ENCODE measurements around the gene CHDH.

The CHDH gene

GRCh38 chr3:53821631-53822121 is 24.5 kb downstream of the CHDH start:
- peaks cover 7 to 33% of the 10 kb centered on the region in 2 donors for H3K36me3 ChIP-seq (replicated peaks in 1 of 2; ENCODE audit: control insufficient read depth in 2 of 2, insufficient read depth in 2 of 2, low read length in 2 of 2)
- H3K4ac ChIP-seq (ENCODE audit: low read length), result no peak overlapping the region
- no CpG with 5 or more reads among the region's 5 CpGs for WGBS, 2 donors (ENCODE audit: extremely low coverage in 2 of 2, insufficient read length in 2 of 2, insufficient replicate concordance in 1 of 2)
- no peak overlapping the region for H3K4me3 ChIP-seq (ENCODE audit: low read length in 2 of 2)
- H3K27me3 ChIP-seq (ENCODE audit: control insufficient read depth in 3 of 3, insufficient read depth in 3 of 3, low read depth in 1 of 3, low read length in 3 of 3), result no peaks in the 10 kb centered on the region
- no peak overlapping the region for H3K27ac ChIP-seq (replicated peaks; ENCODE audit: low read length)
- no peak overlapping the region for H3K18ac ChIP-seq (ENCODE audit: low read length)
- DNase-seq (ENCODE audit: low spot score), result no peak
- no peak overlapping the region for H3K9ac ChIP-seq (ENCODE audit: low read depth, low read length, poor library complexity)
- H3K79me1 ChIP-seq (ENCODE audit: low read depth, low read length), result peaks cover 3% of the 10 kb centered on the region
- H2AFZ ChIP-seq (ENCODE audit: low read length), result no peak overlapping the region
- H2BK5ac ChIP-seq (ENCODE audit: low read length), result no peak overlapping the region
- no peak overlapping the region for H2BK15ac ChIP-seq (ENCODE audit: low read length)
- H2BK120ac ChIP-seq (ENCODE audit: low read depth, low read length), result no peak overlapping the region
- H4K8ac ChIP-seq (ENCODE audit: low read depth, low read length), result no peak overlapping the region
- H3K4me2 ChIP-seq (ENCODE audit: insufficient read depth, low read length, poor library complexity, severe bottlenecking), result no peak overlapping the region
- no peak overlapping the region for H3K23ac ChIP-seq (ENCODE audit: low read depth, low read length, poor library complexity)
- H2AK5ac ChIP-seq (ENCODE audit: low read depth, low read length), result no peak overlapping the region
- no peaks in the 10 kb centered on the region for H3K9me3 ChIP-seq (replicated peaks in 1 of 2; ENCODE audit: control insufficient read depth in 2 of 2, insufficient read depth in 1 of 2, low read depth in 1 of 2, low read length in 2 of 2)
- H2BK12ac ChIP-seq (ENCODE audit: low read length), result no peak overlapping the region
- no peak overlapping the region for H4K91ac ChIP-seq (ENCODE audit: low read depth, low read length, poor library complexity)
- H3K4me1 ChIP-seq (ENCODE audit: control insufficient read depth in 2 of 2, insufficient read depth in 1 of 2, low read depth in 1 of 2, low read length in 2 of 2), result no peaks in the 10 kb centered on the region
- no peak overlapping the region for H3K14ac ChIP-seq (ENCODE audit: low read length)

GRCh38 chr3:53820756-53821580 is 25.3 kb downstream of the CHDH start:
- Histone ChIP-seq H3K36me3 (replicated peaks in 1 of 2; ENCODE audit: control insufficient read depth in 2 of 2, insufficient read depth in 2 of 2, low read length in 2 of 2) (peaks cover 7 to 33% of the 10 kb centered on the region in 2 donors), H3K4ac (ENCODE audit: low read length) (no peak overlapping the region), H3K4me3 (ENCODE audit: low read length in 2 of 2) (no peak overlapping the region), H3K27ac (replicated peaks; ENCODE audit: low read length) (no peak overlapping the region), H3K4me2 (ENCODE audit: insufficient read depth, low read length, poor library complexity, severe bottlenecking) (no peak overlapping the region), H2BK12ac (ENCODE audit: low read length) (no peak overlapping the region), H3K9me3 (replicated peaks in 1 of 2; ENCODE audit: control insufficient read depth in 2 of 2, insufficient read depth in 1 of 2, low read depth in 1 of 2, low read length in 2 of 2) (no peaks in the 10 kb centered on the region), H2BK5ac (ENCODE audit: low read length) (no peak overlapping the region), H4K91ac (ENCODE audit: low read depth, low read length, poor library complexity) (no peak overlapping the region), H3K4me1 (ENCODE audit: control insufficient read depth in 2 of 2, insufficient read depth in 1 of 2, low read depth in 1 of 2, low read length in 2 of 2) (no peaks in the 10 kb centered on the region), H3K14ac (ENCODE audit: low read length) (no peak overlapping the region), H4K8ac (ENCODE audit: low read depth, low read length) (no peak overlapping the region), H2BK120ac (ENCODE audit: low read depth, low read length) (no peak overlapping the region), H3K79me1 (ENCODE audit: low read depth, low read length) (peaks cover 3% of the 10 kb centered on the region), H2BK15ac (ENCODE audit: low read length) (no peak overlapping the region), H2AK5ac (ENCODE audit: low read depth, low read length) (no peak overlapping the region), H3K27me3 (ENCODE audit: control insufficient read depth in 3 of 3, insufficient read depth in 3 of 3, low read depth in 1 of 3, low read length in 3 of 3) (no peaks in the 10 kb centered on the region), H3K23ac (ENCODE audit: low read depth, low read length, poor library complexity) (peak overlapping the region; percentile 25), H2AFZ (ENCODE audit: low read length) (no peak overlapping the region), H3K9ac (ENCODE audit: low read depth, low read length, poor library complexity) (peak overlapping the region; percentile 17), H3K18ac (ENCODE audit: low read length) (peak overlapping the region; percentile 11)
- WGBS, 2 donors (ENCODE audit: extremely low coverage in 2 of 2, insufficient read length in 2 of 2, insufficient replicate concordance in 1 of 2), result no CpG with 5 or more reads among the region's 21 CpGs
- DNase-seq (ENCODE audit: low spot score), result no peak

- Histone ChIP-seq H3K4ac (ENCODE audit: low read length) (no peak overlapping the region), H3K36me3 (replicated peaks in 1 of 2; ENCODE audit: control insufficient read depth in 2 of 2, insufficient read depth in 2 of 2, low read length in 2 of 2) (peaks cover 7 to 33% of the 10 kb centered on the region in 2 donors), H3K23ac (ENCODE audit: low read depth, low read length, poor library complexity) (no peak overlapping the region), H2BK5ac (ENCODE audit: low read length) (no peak overlapping the region), H2BK15ac (ENCODE audit: low read length) (no peak overlapping the region), H2BK12ac (ENCODE audit: low read length) (no peak overlapping the region), H3K9me3 (replicated peaks in 1 of 2; ENCODE audit: control insufficient read depth in 2 of 2, insufficient read depth in 1 of 2, low read depth in 1 of 2, low read length in 2 of 2) (no peaks in the 10 kb centered on the region), H3K18ac (ENCODE audit: low read length) (no peak overlapping the region), H2AFZ (ENCODE audit: low read length) (no peak overlapping the region), H3K9ac (ENCODE audit: low read depth, low read length, poor library complexity) (no peak overlapping the region), H2AK5ac (ENCODE audit: low read depth, low read length) (no peak overlapping the region), H4K8ac (ENCODE audit: low read depth, low read length) (no peak overlapping the region), H3K27ac (replicated peaks; ENCODE audit: low read length) (no peak overlapping the region), H2BK120ac (ENCODE audit: low read depth, low read length) (no peak overlapping the region), H4K91ac (ENCODE audit: low read depth, low read length, poor library complexity) (no peak overlapping the region), H3K4me1 (ENCODE audit: control insufficient read depth in 2 of 2, insufficient read depth in 1 of 2, low read depth in 1 of 2, low read length in 2 of 2) (no peaks in the 10 kb centered on the region), H3K4me2 (ENCODE audit: insufficient read depth, low read length, poor library complexity, severe bottlenecking) (no peak overlapping the region), H3K79me1 (ENCODE audit: low read depth, low read length) (peaks cover 3% of the 10 kb centered on the region), H3K4me3 (ENCODE audit: low read length in 2 of 2) (no peak overlapping the region), H3K27me3 (ENCODE audit: control insufficient read depth in 3 of 3, insufficient read depth in 3 of 3, low read depth in 1 of 3, low read length in 3 of 3) (no peaks in the 10 kb centered on the region), H3K14ac (ENCODE audit: low read length) (no peak overlapping the region)
- DNase-seq (ENCODE audit: low spot score), result no peak
- WGBS, 2 donors (ENCODE audit: extremely low coverage in 2 of 2, insufficient read length in 2 of 2, insufficient replicate concordance in 1 of 2), result no CpG with 5 or more reads among the region's 5 CpGs
Observed at GRCh38 chr3:53820084-53820483, 26.1 kb downstream of the CHDH start.

- H3K23ac ChIP-seq (ENCODE audit: low read depth, low read length, poor library complexity), result no peak overlapping the region
- H3K9me3 ChIP-seq (replicated peaks in 1 of 2; ENCODE audit: control insufficient read depth in 2 of 2, insufficient read depth in 1 of 2, low read depth in 1 of 2, low read length in 2 of 2), result no peaks in the 10 kb centered on the region
- no peaks in the 10 kb centered on the region for H3K27me3 ChIP-seq (ENCODE audit: control insufficient read depth in 3 of 3, insufficient read depth in 3 of 3, low read depth in 1 of 3, low read length in 3 of 3)
- H3K36me3 ChIP-seq (replicated peaks in 1 of 2; ENCODE audit: control insufficient read depth in 2 of 2, insufficient read depth in 2 of 2, low read length in 2 of 2), result peaks cover 7 to 33% of the 10 kb centered on the region in 2 donors
- no peak overlapping the region for H2BK5ac ChIP-seq (ENCODE audit: low read length)
- peak overlapping the region; percentile 5 for H3K14ac ChIP-seq (ENCODE audit: low read length)
- H2BK120ac ChIP-seq (ENCODE audit: low read depth, low read length), result no peak overlapping the region
- no peak overlapping the region for H2BK15ac ChIP-seq (ENCODE audit: low read length)
- DNase-seq (ENCODE audit: low spot score), result no peak
- H4K8ac ChIP-seq (ENCODE audit: low read depth, low read length), result no peak overlapping the region
- no peak overlapping the region for H3K4me2 ChIP-seq (ENCODE audit: insufficient read depth, low read length, poor library complexity, severe bottlenecking)
- H3K27ac ChIP-seq (replicated peaks; ENCODE audit: low read length), result no peak overlapping the region
- H2AK5ac ChIP-seq (ENCODE audit: low read depth, low read length), result no peak overlapping the region
- no peak overlapping the region for H4K91ac ChIP-seq (ENCODE audit: low read depth, low read length, poor library complexity)
- H2AFZ ChIP-seq (ENCODE audit: low read length), result no peak overlapping the region
- peaks cover 3% of the 10 kb centered on the region for H3K79me1 ChIP-seq (ENCODE audit: low read depth, low read length)
- H2BK12ac ChIP-seq (ENCODE audit: low read length), result no peak overlapping the region
- H3K18ac ChIP-seq (ENCODE audit: low read length), result no peak overlapping the region
- H3K4me1 ChIP-seq (ENCODE audit: control insufficient read depth in 2 of 2, insufficient read depth in 1 of 2, low read depth in 1 of 2, low read length in 2 of 2), result no peaks in the 10 kb centered on the region
- H3K4ac ChIP-seq (ENCODE audit: low read length), result no peak overlapping the region
- WGBS, 2 donors (ENCODE audit: extremely low coverage in 2 of 2, insufficient read length in 2 of 2, insufficient replicate concordance in 1 of 2), result no CpG with 5 or more reads among the region's 14 CpGs
- no peak overlapping the region for H3K4me3 ChIP-seq (ENCODE audit: low read length in 2 of 2)
- H3K9ac ChIP-seq (ENCODE audit: low read depth, low read length, poor library complexity), result no peak overlapping the region
Observed at GRCh38 chr3:53819163-53819868, 26.9 kb downstream of the CHDH start.
